Tibial nerve (tissue), 4 donors: ENCODE results near the gene CTNNA1. TPM values are rescaled to one million over a fixed set of nuclear protein-coding genes. Genes with fewer than 3 reads are reported as not detected.
"Not testable (repeated sequence)": the region's sequence is repeated elsewhere in the genome, so short reads cannot be mapped to it uniquely, and the experiment has no call there.

Experiments
- DNase-seq, 2 donors: peaks; one replicate each; pipeline ENCODE4 v3.0.0-alpha.2; 2019; ENCODE audit warnings: low spot score in 2 of 2
- H3K27ac ChIP-seq, 4 donors: fragments of 200-600 bp; sonication (generic) in 3 of 4; one replicate each; pipeline ENCODE4 v1.5.1; 2017 to 2019; ENCODE audit warnings: mild to moderate bottlenecking in 1 of 4
- H3K27me3 ChIP-seq, 2 donors: fragments of 200-600 bp; sonication (generic) in 1 of 2; one replicate each; pipeline versions ENCODE4 v1.5.1 to v1.6.0; 2017 to 2019
- H3K36me3 ChIP-seq, 3 donors: fragments of 200-600 bp; sonication (generic); one replicate each; pipeline ENCODE4 v1.5.1; 2018 to 2019
- H3K4me1 ChIP-seq, 4 donors: fragments of 200-600 bp; sonication (generic) in 3 of 4; one replicate each; pipeline ENCODE4 v1.5.1; 2017 to 2019
- H3K4me3 ChIP-seq, 4 donors: fragments of 200-600 bp; sonication (generic) in 3 of 4; one replicate each; pipeline ENCODE4 v1.5.1; 2017 to 2019; ENCODE audit warnings: mild to moderate bottlenecking in 1 of 4, moderate library complexity in 1 of 4
- H3K9me3 ChIP-seq, 4 donors: fragments of 200-600 bp; sonication (generic) in 3 of 4; one replicate each; pipeline ENCODE4 v1.5.1; 2017 to 2019
- CTCF ChIP-seq, 5 experiments: fragments of 200-600 bp in 3 of 5; fragments of 450-650 bp in 2 of 5; sonication (generic) in 3 of 5; IDR thresholded peaks; one replicate each; pipeline ENCODE4 v1.5.1; 2016 to 2019; ENCODE audit warnings: antibody characterized with exemption in 5 of 5, mild to moderate bottlenecking in 3 of 5, moderate library complexity in 2 of 5
- EP300 ChIP-seq, 2 donors: sonication (generic); formaldehyde crosslinking; IDR thresholded peaks; one replicate each; pipeline ENCODE4 v1.6.1; 2017; ENCODE audit warnings: antibody characterized with exemption in 2 of 2, mild to moderate bottlenecking in 1 of 2
- POLR2A ChIP-seq, 2 donors: fragments of 450-650 bp; IDR thresholded peaks; one replicate each; pipeline ENCODE4 v1.6.1; 2017; ENCODE audit warnings: antibody characterized with exemption in 2 of 2, mild to moderate bottlenecking in 2 of 2, moderate library complexity in 2 of 2
- WGBS, 2 donors: methylation state at CpG; one replicate each; pipeline ENCODE4 v1.1.5; 2018; 5-methylcytosine and 5-hydroxymethylcytosine counted together
- total RNA-seq, 4 donors: library from RNA; depleted of rRNA; stranded (reverse); fragments of >200 nt; gene quantifications; one replicate each; pipeline ENCODE4 v1.1.0, GENCODE V29; 2016

Gene CTNNA1
- total RNA-seq, 4 donors from 2014 or later, result 292 to 447 (median 321) TPM

DNA sequence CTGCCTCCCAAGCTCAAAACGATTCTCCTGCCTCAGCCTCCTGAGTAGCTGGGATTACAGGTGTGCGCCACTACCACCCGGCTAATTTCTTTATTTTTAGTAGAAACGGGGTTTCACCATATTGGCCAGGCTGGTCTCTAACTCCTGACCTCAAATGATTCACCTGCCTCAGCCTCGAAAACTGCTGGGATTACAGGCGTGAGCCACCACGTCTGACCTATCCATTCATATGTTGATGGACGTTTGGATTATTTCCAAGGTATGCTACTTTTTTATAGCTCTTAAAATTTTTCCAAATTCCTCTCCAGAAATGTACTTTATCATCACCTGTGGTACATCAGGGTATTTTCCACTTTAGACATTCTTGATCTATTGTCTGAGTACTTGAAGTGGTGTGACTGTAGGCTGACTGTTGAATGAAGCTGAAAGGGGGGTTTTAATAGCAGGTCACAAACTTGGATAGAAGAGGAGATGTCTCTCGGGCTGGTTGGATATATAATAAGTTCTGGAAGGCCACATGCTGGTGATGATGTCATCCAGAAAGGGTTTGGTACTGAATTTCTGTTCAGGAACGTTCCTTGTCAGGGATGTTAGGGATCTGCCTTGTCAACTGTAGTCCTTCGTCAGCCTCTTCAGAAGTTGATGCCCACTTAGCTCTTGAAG lies 7.4 kb downstream of the CTNNA1 start:
- Histone ChIP-seq H3K4me1 (peaks cover 0 to 90% (median 31%) of the 10 kb centered on the region in 4 donors), H3K36me3 (peaks cover 0 to 19% (median 0%) of the 10 kb centered on the region in 3 donors), H3K27me3 (no peaks in the 10 kb centered on the region), H3K9me3 (no peaks in the 10 kb centered on the region), H3K27ac (peak overlapping the region in 1 of 4 donors; percentile 9), H3K4me3 (no peak overlapping the region)
- no peak for DNase-seq
- no peak for TF ChIP-seq POLR2A (IDR thresholded peaks at IDR 0.05)
- no peak for TF ChIP-seq EP300 (IDR thresholded peaks at IDR 0.05)
- TF ChIP-seq CTCF (IDR thresholded peaks at IDR 0.05), result no peak
- WGBS, 2 donors, result 63 to 68% methylated on average over 11 of the region's 11 CpGs

GRCh38 chr5:138761115-138761514 lies 7.9 kb downstream of the CTNNA1 start:
- not testable (repeated sequence) for H3K27me3 ChIP-seq, H3K9me3 ChIP-seq, H3K4me3 ChIP-seq, DNase-seq
- Histone ChIP-seq H3K27ac (peak overlapping the region in 1 of 4 donors; percentile 52), H3K36me3 (peaks cover 0 to 19% (median 0%) of the 10 kb centered on the region in 3 donors), H3K4me1 (peaks cover 0 to 91% (median 28%) of the 10 kb centered on the region in 4 donors)
- WGBS, 2 donors, result 60 to 61% methylated on average over 7 of the region's 7 CpGs

GRCh38 chr5:138761670-138762069 lies 8.4 kb downstream of the CTNNA1 start:
- Histone ChIP-seq H3K36me3 (peaks cover 0 to 19% (median 0%) of the 10 kb centered on the region in 3 donors), H3K27ac (peak overlapping the region in 2 of 4 donors; percentile 19 to 52), H3K4me1 (peaks cover 0 to 91% (median 24%) of the 10 kb centered on the region in 4 donors)
- H3K27me3 ChIP-seq, DNase-seq, H3K4me3 ChIP-seq, H3K9me3 ChIP-seq: not testable (repeated sequence)
- WGBS, 2 donors, result 74% methylated on average over 6 of the region's 6 CpGs

DNA sequence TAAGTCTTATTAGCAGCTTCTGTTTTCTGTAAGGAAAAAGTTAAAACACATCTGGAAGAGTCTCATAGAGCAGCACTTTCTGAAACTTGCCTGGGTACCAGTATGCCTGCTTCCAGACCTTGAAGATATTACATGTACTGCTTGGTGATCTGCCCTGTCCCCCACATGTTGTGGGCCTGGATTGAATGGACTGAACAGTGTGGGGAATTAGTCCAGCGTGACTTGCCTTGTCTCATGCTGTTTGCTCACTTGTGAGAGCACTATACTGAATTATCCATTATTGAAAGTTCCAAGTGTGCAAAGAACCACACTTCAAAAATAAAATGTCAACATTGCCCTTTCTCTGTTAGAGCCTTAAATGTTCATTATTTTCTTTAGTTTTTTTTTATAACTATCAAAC lies 8.9 kb downstream of the CTNNA1 start:
- H3K9me3 ChIP-seq, result no peaks in the 10 kb centered on the region
- 28% methylated on average over 1 of the region's 1 CpG for WGBS, 2 donors
- TF ChIP-seq POLR2A (IDR thresholded peaks at IDR 0.05) (no peak), CTCF (IDR thresholded peaks at IDR 0.05) (no peak), EP300 (IDR thresholded peaks at IDR 0.05) (no peak)
- H3K4me3 ChIP-seq, result no peak overlapping the region
- no peak for DNase-seq
- no peaks in the 10 kb centered on the region for H3K27me3 ChIP-seq
- peak overlapping the region in 2 of 4 donors; percentile 49 to 52 for H3K27ac ChIP-seq
- H3K4me1 ChIP-seq, result peaks cover 0 to 91% (median 25%) of the 10 kb centered on the region in 4 donors
- H3K36me3 ChIP-seq, result peaks cover 0 to 19% (median 0%) of the 10 kb centered on the region in 3 donors

DNA sequence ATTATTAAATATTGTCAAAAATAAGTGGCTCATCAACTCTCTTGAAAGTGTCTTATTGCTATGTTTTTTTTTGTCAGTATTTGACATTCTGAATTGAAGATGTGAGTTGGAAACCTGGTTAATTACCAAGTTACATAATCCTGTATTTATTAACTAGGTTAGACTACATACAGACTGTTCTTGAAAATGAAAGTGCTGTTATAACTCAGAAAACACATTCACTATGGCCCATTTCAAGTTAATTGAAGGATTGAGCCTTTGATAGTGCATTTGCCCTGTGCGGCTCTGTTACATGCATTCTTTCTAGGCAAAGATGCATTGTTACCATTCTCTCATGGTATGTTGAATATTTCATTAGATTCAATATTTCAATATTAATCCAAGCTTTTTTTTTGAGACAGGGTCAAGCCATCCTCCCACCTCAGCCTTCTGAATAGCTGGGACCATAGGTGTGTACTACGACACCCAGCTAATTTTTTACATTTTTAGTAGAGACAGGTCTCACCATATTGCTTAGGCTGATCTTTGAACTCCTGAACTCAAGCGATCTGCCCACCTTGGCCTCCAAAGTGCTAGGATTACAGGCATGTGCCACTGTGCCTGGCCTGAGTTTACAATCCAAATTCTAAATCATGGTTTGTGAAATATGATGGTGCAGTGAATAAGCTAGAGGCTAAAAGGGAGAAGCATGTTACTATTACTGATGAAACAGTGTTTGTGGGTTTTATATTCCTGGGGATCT lies 10.0 kb downstream of the CTNNA1 start:
- peak overlapping the region in 1 of 4 donors; percentile 10 for H3K27ac ChIP-seq
- no peak overlapping the region for H3K4me3 ChIP-seq
- peaks cover 0 to 91% (median 29%) of the 10 kb centered on the region in 4 donors for H3K4me1 ChIP-seq
- H3K36me3 ChIP-seq, result peaks cover 0 to 12% (median 0%) of the 10 kb centered on the region in 3 donors
- DNase-seq, result no peak
- H3K27me3 ChIP-seq, result no peaks in the 10 kb centered on the region
- no peaks in the 10 kb centered on the region for H3K9me3 ChIP-seq
- 70 to 78% methylated on average over 3 of the region's 3 CpGs for WGBS, 2 donors
- no peak for TF ChIP-seq POLR2A (IDR thresholded peaks at IDR 0.05)
- no peak for TF ChIP-seq CTCF (IDR thresholded peaks at IDR 0.05)
- TF ChIP-seq EP300 (IDR thresholded peaks at IDR 0.05), result no peak

- TF ChIP-seq EP300 (IDR thresholded peaks at IDR 0.05), result no peak
- TF ChIP-seq POLR2A (IDR thresholded peaks at IDR 0.05), result no peak
- TF ChIP-seq CTCF (IDR thresholded peaks at IDR 0.05), result no peak
- H3K9me3 ChIP-seq, result no peaks in the 10 kb centered on the region
- H3K4me1 ChIP-seq, result peaks cover 0 to 88% (median 30%) of the 10 kb centered on the region in 4 donors
- no peaks in the 10 kb centered on the region for H3K27me3 ChIP-seq
- peak overlapping the region in 1 of 4 donors; percentile 49 for H3K27ac ChIP-seq
- no peak for DNase-seq
- WGBS, 2 donors, result 76 to 86% methylated on average over 6 of the region's 6 CpGs
- no peak overlapping the region for H3K4me3 ChIP-seq
- peaks cover 0 to 5% (median 0%) of the 10 kb centered on the region in 3 donors for H3K36me3 ChIP-seq
These were observed 17.1 kb downstream of the CTNNA1 start for GRCh38 chr5:138770291-138770690.
